ENCODE measurements around the gene AP3S2.

AP3S2 gene

DNA sequence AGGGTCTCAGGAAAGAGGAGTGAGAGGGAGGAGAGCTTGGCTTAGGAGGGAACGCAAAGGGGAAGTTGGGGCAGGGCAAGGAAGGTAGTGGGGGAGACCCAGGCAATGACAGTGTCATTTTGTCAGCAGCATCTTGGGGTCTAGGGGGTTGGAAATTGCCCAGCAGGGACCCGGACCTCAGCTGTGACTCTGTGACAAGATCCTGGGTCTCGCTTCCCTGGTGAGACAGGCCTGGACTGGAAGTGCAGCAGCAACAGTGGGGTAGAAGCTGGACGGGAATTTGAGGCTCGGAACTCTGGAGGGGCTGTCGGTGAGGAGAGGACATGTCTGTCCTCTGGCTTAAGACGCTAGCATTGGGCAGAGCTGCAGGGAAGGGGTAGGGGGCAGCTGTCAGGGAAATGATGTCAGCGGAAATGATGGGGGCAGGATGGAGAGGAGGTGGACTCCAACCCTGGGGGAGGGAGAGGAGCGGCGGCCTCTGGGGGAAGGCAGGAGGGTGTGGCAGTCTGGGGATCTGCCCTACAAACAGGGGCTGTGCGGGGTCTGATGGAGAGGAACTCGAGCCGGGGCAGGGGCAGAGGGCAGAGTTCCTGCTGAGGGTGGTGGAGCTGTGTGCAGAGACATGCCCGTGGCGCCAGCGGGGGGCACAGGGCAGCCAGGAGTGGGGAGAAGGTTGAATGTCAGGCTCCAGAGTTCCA lies 91.4 kb downstream of the AP3S2 start:
- DNase-seq (ENCODE audit: low read depth, low spot score): no peak
- H3K4me1 ChIP-seq (ENCODE audit: insufficient read depth, insufficient read length): peaks cover 26% of the 10 kb centered on the region
- H3K27me3 ChIP-seq (ENCODE audit: insufficient read depth, insufficient read length): no peaks in the 10 kb centered on the region
- peak overlapping the region; percentile 26 for H3K9ac ChIP-seq (ENCODE audit: insufficient read length, low read depth)
- no peak overlapping the region for H3K4me3 ChIP-seq (ENCODE audit: insufficient read length, low read depth)
- H3K9me3 ChIP-seq (ENCODE audit: insufficient read depth, low read length): no peaks in the 10 kb centered on the region
- peaks cover 6% of the 10 kb centered on the region for H3K36me3 ChIP-seq (ENCODE audit: insufficient read depth, insufficient read length, low read length)
- TF ChIP-seq SUZ12 (IDR thresholded peaks at IDR 0.05; ENCODE audit: extremely low read depth, insufficient read depth, insufficient read length): no peak
- TF ChIP-seq YY1 (IDR thresholded peaks at IDR 0.05; ENCODE audit: insufficient read depth, insufficient read length): no peak
- TF ChIP-seq ZNF274 (IDR thresholded peaks at IDR 0.05; ENCODE audit: low read depth, low read length): no peak

GRCh38 chr15:89801471-89802195 lies 92.2 kb downstream of the AP3S2 start:
- no peak overlapping the region for H3K9ac ChIP-seq (ENCODE audit: insufficient read length, low read depth)
- TF ChIP-seq YY1 (IDR thresholded peaks at IDR 0.05; ENCODE audit: insufficient read depth, insufficient read length) (no peak), ZNF274 (IDR thresholded peaks at IDR 0.05; ENCODE audit: low read depth, low read length) (no peak), SUZ12 (IDR thresholded peaks at IDR 0.05; ENCODE audit: extremely low read depth, insufficient read depth, insufficient read length) (no peak)
- H3K4me3 ChIP-seq (ENCODE audit: insufficient read length, low read depth): no peak overlapping the region
- H3K27me3 ChIP-seq (ENCODE audit: insufficient read depth, insufficient read length): no peaks in the 10 kb centered on the region
- peaks cover 23% of the 10 kb centered on the region for H3K4me1 ChIP-seq (ENCODE audit: insufficient read depth, insufficient read length)
- no peaks in the 10 kb centered on the region for H3K9me3 ChIP-seq (ENCODE audit: insufficient read depth, low read length)
- no peak for DNase-seq (ENCODE audit: low read depth, low spot score)
- peaks cover 6% of the 10 kb centered on the region for H3K36me3 ChIP-seq (ENCODE audit: insufficient read depth, insufficient read length, low read length)

DNA sequence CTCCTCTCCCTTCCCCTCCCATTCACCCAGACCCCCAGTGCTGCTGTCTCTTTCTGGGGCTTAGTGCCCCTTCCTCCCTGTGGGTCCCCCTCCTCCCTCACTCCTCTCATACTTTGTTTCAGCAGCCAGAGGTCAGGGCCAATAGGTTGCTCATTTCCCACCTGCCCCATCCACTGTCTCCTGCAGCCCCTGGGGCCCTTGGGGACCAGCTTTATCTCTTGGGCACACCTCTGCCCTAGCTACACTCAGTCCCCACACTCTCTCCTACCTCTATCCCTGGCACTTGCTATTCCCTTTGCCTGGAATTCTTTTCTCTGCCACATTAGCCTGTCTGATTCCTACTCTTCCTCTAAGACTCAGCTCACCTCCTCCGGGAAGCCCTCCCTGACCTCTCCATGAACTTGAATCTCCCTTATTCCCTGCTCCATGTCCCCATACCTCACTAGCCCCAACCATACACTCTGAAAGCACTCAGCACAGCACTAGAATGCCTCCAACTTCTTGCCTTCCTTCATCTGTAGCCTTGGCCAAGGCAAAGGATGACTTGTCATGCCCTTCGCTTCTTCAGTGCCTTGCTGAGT lies 93.8 kb downstream of the AP3S2 start:
- Histone ChIP-seq H3K4me1 (ENCODE audit: insufficient read depth, insufficient read length) (peaks cover 16% of the 10 kb centered on the region), H3K36me3 (ENCODE audit: insufficient read depth, insufficient read length, low read length) (peaks cover 6% of the 10 kb centered on the region), H3K9ac (ENCODE audit: insufficient read length, low read depth) (no peak overlapping the region)

GRCh38 chr15:89799011-89799911 lies 94.5 kb downstream of the AP3S2 start:
- no peak overlapping the region for H3K4me3 ChIP-seq (ENCODE audit: insufficient read length, low read depth)
- DNase-seq (ENCODE audit: low read depth, low spot score): no peak
- no peak for TF ChIP-seq YY1 (IDR thresholded peaks at IDR 0.05; ENCODE audit: insufficient read depth, insufficient read length)
- TF ChIP-seq ZNF274 (IDR thresholded peaks at IDR 0.05; ENCODE audit: low read depth, low read length): no peak
- no peak for TF ChIP-seq SUZ12 (IDR thresholded peaks at IDR 0.05; ENCODE audit: extremely low read depth, insufficient read depth, insufficient read length)
- no peak overlapping the region for H3K9ac ChIP-seq (ENCODE audit: insufficient read length, low read depth)
- peaks cover 16% of the 10 kb centered on the region for H3K4me1 ChIP-seq (ENCODE audit: insufficient read depth, insufficient read length)
- no peaks in the 10 kb centered on the region for H3K27me3 ChIP-seq (ENCODE audit: insufficient read depth, insufficient read length)
- H3K36me3 ChIP-seq (ENCODE audit: insufficient read depth, insufficient read length, low read length): peaks cover 6% of the 10 kb centered on the region
- H3K9me3 ChIP-seq (ENCODE audit: insufficient read depth, low read length): no peaks in the 10 kb centered on the region

More for the DNA sequence above, 93.8 kb downstream of the AP3S2 start:
- Histone ChIP-seq H3K9me3 (ENCODE audit: insufficient read depth, low read length) (no peaks in the 10 kb centered on the region), H3K27me3 (ENCODE audit: insufficient read depth, insufficient read length) (no peaks in the 10 kb centered on the region), H3K4me3 (ENCODE audit: insufficient read length, low read depth) (no peak overlapping the region)
- no peak for DNase-seq (ENCODE audit: low read depth, low spot score)
- TF ChIP-seq ZNF274 (IDR thresholded peaks at IDR 0.05; ENCODE audit: low read depth, low read length) (no peak), YY1 (IDR thresholded peaks at IDR 0.05; ENCODE audit: insufficient read depth, insufficient read length) (no peak), SUZ12 (IDR thresholded peaks at IDR 0.05; ENCODE audit: extremely low read depth, insufficient read depth, insufficient read length) (no peak)

DNA sequence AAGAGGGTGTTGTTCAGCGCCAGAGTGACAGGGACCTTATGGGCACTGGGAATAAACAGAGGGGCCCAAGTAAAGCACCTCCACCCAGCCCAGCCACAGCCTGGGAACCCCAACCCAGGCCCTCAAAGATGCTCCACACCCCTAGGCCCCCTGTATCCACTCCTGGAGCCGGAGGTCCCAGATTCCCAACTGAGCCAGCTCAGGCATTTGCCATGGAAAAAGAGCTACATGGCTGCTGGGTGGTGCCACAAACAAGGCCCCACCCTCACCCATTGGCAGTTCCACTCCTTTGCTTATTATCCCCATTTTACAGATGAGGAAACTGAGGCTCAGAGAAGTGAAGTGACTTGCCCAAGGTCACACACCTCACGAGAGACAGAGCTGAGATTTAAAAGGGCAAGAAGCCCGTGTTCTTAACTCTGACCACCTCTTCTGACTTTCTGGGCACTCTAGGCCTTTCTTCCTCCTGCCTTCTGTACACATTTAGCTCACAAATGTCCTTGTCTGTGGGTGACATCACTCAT lies 96.1 kb downstream of the AP3S2 start:
- no peaks in the 10 kb centered on the region for H3K27me3 ChIP-seq (ENCODE audit: insufficient read depth, insufficient read length)
- no peak overlapping the region for H3K9ac ChIP-seq (ENCODE audit: insufficient read length, low read depth)
- H3K4me1 ChIP-seq (ENCODE audit: insufficient read depth, insufficient read length): peaks cover 7% of the 10 kb centered on the region
- no peaks in the 10 kb centered on the region for H3K9me3 ChIP-seq (ENCODE audit: insufficient read depth, low read length)
- no peak for TF ChIP-seq SUZ12 (IDR thresholded peaks at IDR 0.05; ENCODE audit: extremely low read depth, insufficient read depth, insufficient read length)
- TF ChIP-seq YY1 (IDR thresholded peaks at IDR 0.05; ENCODE audit: insufficient read depth, insufficient read length): no peak
- TF ChIP-seq ZNF274 (IDR thresholded peaks at IDR 0.05; ENCODE audit: low read depth, low read length): no peak
- H3K4me3 ChIP-seq (ENCODE audit: insufficient read length, low read depth): no peak overlapping the region
- no peak for DNase-seq (ENCODE audit: low read depth, low spot score)
- H3K36me3 ChIP-seq (ENCODE audit: insufficient read depth, insufficient read length, low read length): peaks cover 3% of the 10 kb centered on the region

DNA sequence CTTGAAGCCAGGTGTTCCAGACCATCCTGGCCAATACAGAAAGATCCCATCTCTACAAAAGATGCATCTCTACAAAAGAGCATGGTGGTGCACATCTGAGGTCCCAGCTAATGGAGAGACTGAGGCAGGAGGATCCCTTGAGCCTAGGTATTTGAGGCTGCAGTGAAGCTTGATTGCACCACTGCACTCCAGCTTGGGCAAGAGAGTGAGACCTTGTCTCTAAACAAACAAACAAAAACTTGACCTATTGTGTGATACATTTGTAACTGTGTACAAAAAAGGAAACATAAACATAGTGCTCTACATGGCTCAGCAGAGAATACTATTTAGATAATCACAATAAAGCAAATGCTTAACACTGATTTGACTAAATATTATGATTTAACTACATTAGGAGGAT lies 97.8 kb downstream of the AP3S2 start:
- Histone ChIP-seq H3K4me3 (ENCODE audit: insufficient read length, low read depth) (no peak overlapping the region), H3K9ac (ENCODE audit: insufficient read length, low read depth) (no peak overlapping the region), H3K9me3 (ENCODE audit: insufficient read depth, low read length) (no peaks in the 10 kb centered on the region), H3K4me1 (ENCODE audit: insufficient read depth, insufficient read length) (peaks cover 2% of the 10 kb centered on the region), H3K36me3 (ENCODE audit: insufficient read depth, insufficient read length, low read length) (peaks cover 3% of the 10 kb centered on the region), H3K27me3 (ENCODE audit: insufficient read depth, insufficient read length) (no peaks in the 10 kb centered on the region)
- DNase-seq (ENCODE audit: low read depth, low spot score): no peak
- TF ChIP-seq SUZ12 (IDR thresholded peaks at IDR 0.05; ENCODE audit: extremely low read depth, insufficient read depth, insufficient read length) (no peak), ZNF274 (IDR thresholded peaks at IDR 0.05; ENCODE audit: low read depth, low read length) (no peak), YY1 (IDR thresholded peaks at IDR 0.05; ENCODE audit: insufficient read depth, insufficient read length) (no peak)

Measured in NT2/D1 (cell line).